VCaP (cell line): ENCODE measurements around the gene PBX3.
"Not testable (repeated sequence)": the region's sequence is repeated elsewhere in the genome, so short reads cannot be mapped to it uniquely, and the experiment has no call there.

Experiments
- H3K27ac ChIP-seq: fragments of 450-650 bp; 2 replicates; pipeline ENCODE4 v1.5.1; 2017
- CTCF ChIP-seq: fragments of 450-650 bp; conservative IDR thresholded peaks from 2 replicates; pipeline ENCODE4 v1.5.1; 2017; ENCODE audit warnings: mild to moderate bottlenecking, moderate library complexity

PBX3 gene

GRCh38 chr9:125815568-125815967 is 68.4 kb downstream of the PBX3 start:
- TF ChIP-seq CTCF, result no peak

GRCh38 chr9:125816321-125816720 is 69.1 kb downstream of the PBX3 start:
- no peak overlapping the region for H3K27ac ChIP-seq
- no peak for TF ChIP-seq CTCF

More at GRCh38 chr9:125815568-125815967, 68.4 kb downstream of the PBX3 start:
- no peak overlapping the region for H3K27ac ChIP-seq

GRCh38 chr9:125820100-125820804 is 73.1 kb downstream of the PBX3 start:
- TF ChIP-seq CTCF, result no peak
- no peak overlapping the region for H3K27ac ChIP-seq

- H3K27ac ChIP-seq, result no peak overlapping the region
- no peak for TF ChIP-seq CTCF
These were observed 73.9 kb downstream of the PBX3 start for GRCh38 chr9:125821078-125821477.

- no peak for TF ChIP-seq CTCF
- H3K27ac ChIP-seq, result no peak overlapping the region
These were observed 75.0 kb downstream of the PBX3 start for GRCh38 chr9:125822160-125822559.

- no peak for TF ChIP-seq CTCF
- no peak overlapping the region for H3K27ac ChIP-seq
These were observed 75.7 kb downstream of the PBX3 start for GRCh38 chr9:125822902-125823301.

GRCh38 chr9:125823874-125824406 is 76.8 kb downstream of the PBX3 start:
- H3K27ac ChIP-seq, result not testable (repeated sequence)

GRCh38 chr9:125825762-125826161 is 78.6 kb downstream of the PBX3 start:
- TF ChIP-seq CTCF, result no peak

More at GRCh38 chr9:125825762-125826161, 78.6 kb downstream of the PBX3 start:
- no peak overlapping the region for H3K27ac ChIP-seq
